ENCODE results near the gene IL32. TPM values are rescaled to one million over a fixed set of nuclear protein-coding genes. Genes with fewer than 3 reads are reported as not detected.

IL32 gene
- total and polyA plus RNA-seq, 7 donors: 90.5 to 749 (median 192) TPM

- intact Hi-C loops (cut with DNase I): loop anchor here (5.0 kb wide), 1 partner anchor 36 kb away; no protein-coding TSS in a partner anchor
- Histone ChIP-seq H3K27me3 (ENCODE audit: insufficient read depth in 3 of 3, low read length in 2 of 3) (peaks cover 0 to 2% (median 0%) of the 10 kb centered on the region in 3 donors), H3K27ac (no peak within 1 kb of the TSS), H3K36me3 (ENCODE audit: insufficient read depth in 1 of 2, low read depth in 1 of 2) (no peaks in the 10 kb centered on the region), H3K4me1 (peaks cover 8% of the 10 kb centered on the region), H3K4me3 (peak within 1 kb of the TSS; percentile 52), H3K9me3 (no peaks in the 10 kb centered on the region)
- ATAC-seq: no peak
- no peak for TF ChIP-seq CTCF (IDR thresholded peaks at IDR 0.05)
- peak in 1 of 2 donors; percentile 48 for DNase-seq
- 44 to 59% (median 46%) methylated on average over 21 of the region's 21 CpGs for WGBS, 3 donors
Observed at GRCh38 chr16:3098459-3099394, 33.3 kb downstream of the IL32 start, which contains the start of gene ZSCAN10. ZSCAN10 (minus strand) TSS chr16:3099294; CDS start chr16:3092937, 6,357 bp downstream.

GRCh38 chr16:3099395-3099731 is 33.9 kb downstream of the IL32 start:
- WGBS, 3 donors: 59 to 71% (median 69%) methylated on average over 5 of the region's 5 CpGs
- Histone ChIP-seq H3K4me3 (peak overlapping the region; percentile 52), H3K9me3 (no peaks in the 10 kb centered on the region), H3K27me3 (ENCODE audit: insufficient read depth in 3 of 3, low read length in 2 of 3) (peaks cover 0 to 2% (median 0%) of the 10 kb centered on the region in 3 donors), H3K36me3 (ENCODE audit: insufficient read depth in 1 of 2, low read depth in 1 of 2) (no peaks in the 10 kb centered on the region), H3K4me1 (peaks cover 8% of the 10 kb centered on the region), H3K27ac (no peak overlapping the region)
- TF ChIP-seq CTCF (IDR thresholded peaks at IDR 0.05): no peak
- intact Hi-C loops (cut with DNase I): loop anchor here (5.0 kb wide), 1 partner anchor 37 kb away; no protein-coding TSS in a partner anchor
- ATAC-seq: peak in 1 of 4 donors; percentile 3
- no peak for DNase-seq

- no peaks in the 10 kb centered on the region for H3K36me3 ChIP-seq (ENCODE audit: insufficient read depth in 1 of 2, low read depth in 1 of 2)
- peaks cover 8% of the 10 kb centered on the region for H3K4me1 ChIP-seq
- intact Hi-C loops (cut with DNase I): loop anchor here (5.0 kb wide), 1 partner anchor 38 kb away; no protein-coding TSS in a partner anchor
- H3K4me3 ChIP-seq: peak overlapping the region; percentile 52
- DNase-seq (peak; percentile 93 to 94), ATAC-seq (peak; percentile 91 to 96 (median 95))
- no peaks in the 10 kb centered on the region for H3K9me3 ChIP-seq
- H3K27me3 ChIP-seq (ENCODE audit: insufficient read depth in 3 of 3, low read length in 2 of 3): peaks cover 0 to 2% (median 0%) of the 10 kb centered on the region in 3 donors
- no peak overlapping the region for H3K27ac ChIP-seq
- no peak for TF ChIP-seq CTCF (IDR thresholded peaks at IDR 0.05)
- 4% methylated on average over 36 to 39 of the region's 39 CpGs for WGBS, 3 donors
Observed at GRCh38 chr16:3099732-3100499, 34.5 kb downstream of the IL32 start.

GRCh38 chr16:3101018-3101840 is 35.8 kb downstream of the IL32 start:
- intact Hi-C loops (cut with DNase I): no loop called here
- peak overlapping the region; percentile 22 for H3K4me3 ChIP-seq
- 52 to 61% (median 56%) methylated on average over 27 to 29 of the region's 29 CpGs for WGBS, 3 donors

More at GRCh38 chr16:3101018-3101840, 35.8 kb downstream of the IL32 start:
- ATAC-seq (no peak), DNase-seq (peak in 1 of 2 donors; percentile 30)
- Histone ChIP-seq H3K36me3 (ENCODE audit: insufficient read depth in 1 of 2, low read depth in 1 of 2) (no peaks in the 10 kb centered on the region), H3K27me3 (ENCODE audit: insufficient read depth in 3 of 3, low read length in 2 of 3) (peaks cover 0 to 2% (median 0%) of the 10 kb centered on the region in 3 donors), H3K27ac (peak overlapping the region; percentile 46), H3K4me1 (peaks cover 15% of the 10 kb centered on the region), H3K9me3 (no peaks in the 10 kb centered on the region)
- peak; percentile 34 for TF ChIP-seq CTCF (IDR thresholded peaks at IDR 0.05)

Data from psoas muscle (tissue), 8 donors.